ENCODE data around the gene NES. TPM values are rescaled to one million over a fixed set of nuclear protein-coding genes. Genes with fewer than 3 reads are reported as not detected.

Gene NES
- total and polyA plus RNA-seq, 10 donors = 4.3 to 146 (median 52.3) TPM

DNA sequence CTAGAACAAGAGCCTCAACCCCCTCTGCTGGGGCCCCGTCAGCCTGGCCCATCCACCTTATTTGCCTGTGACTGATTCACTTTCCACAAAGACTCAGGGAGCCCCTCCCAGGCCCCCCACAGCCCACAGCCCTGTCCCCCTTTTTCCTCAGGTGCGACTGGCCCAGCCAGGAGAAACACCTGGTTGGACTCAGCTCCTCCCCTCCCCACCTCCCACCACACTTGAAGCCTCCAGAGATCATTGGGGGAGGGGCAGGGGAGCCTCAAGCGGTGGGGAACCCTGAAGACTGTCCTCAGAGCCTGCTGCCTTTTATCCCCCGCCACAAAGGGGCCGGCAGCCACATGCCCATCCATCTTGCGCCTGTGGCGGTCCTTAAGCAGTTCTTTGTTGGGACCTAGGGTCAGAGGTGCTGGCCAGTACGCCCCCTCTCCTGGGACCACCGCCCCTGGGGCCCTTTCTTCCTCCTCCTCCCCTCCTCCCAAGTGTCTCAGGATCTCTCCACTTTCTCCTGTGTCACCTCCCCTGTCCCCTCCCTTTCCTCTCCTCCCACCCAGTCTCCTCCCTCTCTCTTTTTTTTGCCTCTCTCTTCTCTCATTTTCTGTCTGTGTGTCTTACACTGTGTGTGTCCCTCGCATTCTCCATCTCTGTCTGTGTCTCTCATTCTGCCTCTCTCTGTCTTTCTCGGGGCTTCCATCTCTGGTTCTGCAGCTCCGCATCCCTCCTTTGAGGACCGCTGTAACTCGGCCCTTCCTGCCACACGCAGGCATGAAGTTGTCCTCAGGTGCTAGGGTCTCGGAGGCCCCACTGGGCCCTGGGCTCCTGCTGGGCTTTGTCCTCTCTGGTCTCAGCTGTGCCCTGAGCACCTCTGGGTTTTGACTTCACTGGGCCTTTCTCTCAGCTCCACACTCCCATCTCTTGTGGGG lies 16.0 kb upstream of the NES start:
- WGBS, 5 donors = 35 to 46% (median 40%) methylated on average over 14 to 16 of the region's 16 CpGs
- DNase-seq = no peak
- Histone ChIP-seq H3K36me3 (no peaks in the 10 kb centered on the region), H3K9me3 (no peaks in the 10 kb centered on the region), H3K4me1 (peaks cover 5 to 51% (median 33%) of the 10 kb centered on the region in 6 donors), H3K4me3 (no peak overlapping the region), H3K27ac (peak overlapping the region in 1 of 8 donors; percentile 45), H3K27me3 (replicated peaks in 1 of 7) (peaks cover 0 to 92% (median 42%) of the 10 kb centered on the region in 7 donors)
- TF ChIP-seq, protein P1, sequence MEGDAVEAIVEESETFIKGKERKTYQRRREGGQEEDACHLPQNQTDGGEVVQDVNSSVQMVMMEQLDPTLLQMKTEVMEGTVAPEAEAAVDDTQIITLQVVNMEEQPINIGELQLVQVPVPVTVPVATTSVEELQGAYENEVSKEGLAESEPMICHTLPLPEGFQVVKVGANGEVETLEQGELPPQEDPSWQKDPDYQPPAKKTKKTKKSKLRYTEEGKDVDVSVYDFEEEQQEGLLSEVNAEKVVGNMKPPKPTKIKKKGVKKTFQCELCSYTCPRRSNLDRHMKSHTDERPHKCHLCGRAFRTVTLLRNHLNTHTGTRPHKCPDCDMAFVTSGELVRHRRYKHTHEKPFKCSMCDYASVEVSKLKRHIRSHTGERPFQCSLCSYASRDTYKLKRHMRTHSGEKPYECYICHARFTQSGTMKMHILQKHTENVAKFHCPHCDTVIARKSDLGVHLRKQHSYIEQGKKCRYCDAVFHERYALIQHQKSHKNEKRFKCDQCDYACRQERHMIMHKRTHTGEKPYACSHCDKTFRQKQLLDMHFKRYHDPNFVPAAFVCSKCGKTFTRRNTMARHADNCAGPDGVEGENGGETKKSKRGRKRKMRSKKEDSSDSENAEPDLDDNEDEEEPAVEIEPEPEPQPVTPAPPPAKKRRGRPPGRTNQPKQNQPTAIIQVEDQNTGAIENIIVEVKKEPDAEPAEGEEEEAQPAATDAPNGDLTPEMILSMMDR (IDR thresholded peaks at IDR 0.05 in 8 of 11, conservative IDR thresholded peaks at IDR 0.05 in 3 of 11) = no peak
- no peak for TF ChIP-seq POLR2A (IDR thresholded peaks at IDR 0.05)
- intact Hi-C loops (cut with DNase I; ENCODE audit: low total_unique reads) = no loop called here

DNA sequence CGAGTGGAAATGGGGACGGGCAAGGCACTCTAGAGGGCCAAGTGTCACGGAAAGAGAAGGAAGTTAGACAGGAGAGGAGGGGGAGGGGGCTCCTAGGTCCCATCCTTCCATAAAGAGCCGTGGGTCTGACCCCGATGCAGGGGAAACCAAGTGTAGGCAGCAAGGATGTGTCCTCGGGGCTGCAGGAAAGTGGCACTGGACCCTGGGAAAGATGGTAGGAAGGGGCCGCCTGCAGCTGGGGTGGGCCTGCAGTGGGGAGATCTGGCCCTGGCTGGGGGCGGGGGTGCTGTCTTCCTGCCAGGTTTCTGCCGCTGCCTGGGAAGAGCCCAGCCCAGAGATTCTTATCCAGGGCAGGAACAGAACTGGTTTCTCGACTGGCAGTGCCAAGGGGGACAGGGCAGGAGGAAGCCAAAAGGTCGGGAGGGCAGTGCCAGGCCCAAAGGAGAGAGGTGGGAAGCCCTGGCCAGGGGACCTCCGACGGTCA lies 15.3 kb upstream of the NES start:
- 2 to 10% (median 6%) methylated on average over 11 to 13 of the region's 13 CpGs for WGBS, 5 donors
- Histone ChIP-seq H3K4me3 (no peak overlapping the region), H3K36me3 (no peaks in the 10 kb centered on the region), H3K27ac (peak overlapping the region in 1 of 8 donors; percentile 45), H3K27me3 (replicated peaks in 1 of 7) (peaks cover 0 to 92% (median 42%) of the 10 kb centered on the region in 7 donors), H3K9me3 (no peaks in the 10 kb centered on the region), H3K4me1 (peaks cover 5 to 51% (median 33%) of the 10 kb centered on the region in 6 donors)
- DNase-seq = no peak
- intact Hi-C loops (cut with DNase I; ENCODE audit: low total_unique reads) = no loop called here
- TF ChIP-seq POLR2A (IDR thresholded peaks at IDR 0.05) (no peak), POLR2AphosphoS5 (IDR thresholded peaks at IDR 0.05) (no peak)
- TF ChIP-seq, protein P1 (IDR thresholded peaks at IDR 0.05 in 8 of 11, conservative IDR thresholded peaks at IDR 0.05 in 3 of 11) = no peak

DNA sequence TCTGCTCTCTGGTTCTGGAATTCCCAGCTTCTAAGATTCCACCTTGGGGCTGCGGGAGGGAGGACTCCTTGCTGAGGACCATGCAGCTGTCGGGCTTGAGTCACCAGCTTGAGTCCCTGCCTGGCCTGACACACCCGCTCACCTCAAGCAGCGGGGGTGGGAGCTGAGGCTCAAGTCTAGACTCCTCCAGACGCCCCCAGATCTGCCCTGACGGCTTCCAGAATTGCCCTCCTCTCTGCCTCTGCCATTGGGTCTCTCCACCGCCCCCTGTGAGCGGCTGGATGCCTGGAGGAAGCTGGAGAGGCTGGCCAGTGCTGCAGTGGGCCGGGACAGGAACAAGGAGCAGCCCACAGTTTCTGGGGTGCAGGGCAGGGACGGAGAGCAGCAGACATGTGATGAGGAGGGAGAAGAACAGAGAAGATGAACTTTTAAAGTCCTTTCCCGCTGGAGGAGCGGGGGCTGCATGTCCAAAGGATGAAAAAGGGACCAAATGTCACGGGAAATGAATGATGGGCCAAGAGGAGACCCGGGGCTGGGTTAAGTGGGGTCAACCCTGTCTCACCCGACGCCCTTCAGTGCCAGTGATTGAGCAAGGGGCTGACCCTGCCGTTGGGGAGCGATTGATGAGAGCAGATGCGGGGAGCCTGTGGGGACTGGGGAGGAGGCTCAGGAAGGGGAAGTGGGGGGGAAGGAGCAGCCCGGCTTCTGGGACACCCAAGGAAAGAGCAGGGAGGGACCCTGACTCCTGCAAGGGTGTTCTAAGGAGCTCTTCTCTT lies 14.6 kb upstream of the NES start:
- H3K4me3 ChIP-seq = no peak overlapping the region
- peaks cover 5 to 51% (median 33%) of the 10 kb centered on the region in 6 donors for H3K4me1 ChIP-seq
- H3K36me3 ChIP-seq = no peaks in the 10 kb centered on the region
- intact Hi-C loops (cut with DNase I; ENCODE audit: low total_unique reads) = no loop called here
- WGBS, 5 donors = 10 to 17% (median 14%) methylated on average over 17 to 20 of the region's 20 CpGs
- no peaks in the 10 kb centered on the region for H3K9me3 ChIP-seq
- H3K27me3 ChIP-seq (replicated peaks in 1 of 7) = peaks cover 0 to 92% (median 42%) of the 10 kb centered on the region in 7 donors
- no peak for DNase-seq
- peak overlapping the region in 3 of 8 donors; percentile 21 to 45 (median 33) for H3K27ac ChIP-seq
- peak; percentile 54 to 67 (median 62) for TF ChIP-seq POLR2AphosphoS5 (IDR thresholded peaks at IDR 0.05)
- TF ChIP-seq, protein P1 (IDR thresholded peaks at IDR 0.05 in 8 of 11, conservative IDR thresholded peaks at IDR 0.05 in 3 of 11) = no peak

Measured in spleen (tissue), 11 donors.